CD4-positive, alpha-beta T cell treated with Interleukin-4 for 4 hours (primary cell): ENCODE measurements around the gene CDC34.

ENCODE experiments used
- DNase-seq: peaks from one replicate; pipeline ENCODE4 v3.0.0-alpha.2; 2020

Gene CDC34

DNA sequence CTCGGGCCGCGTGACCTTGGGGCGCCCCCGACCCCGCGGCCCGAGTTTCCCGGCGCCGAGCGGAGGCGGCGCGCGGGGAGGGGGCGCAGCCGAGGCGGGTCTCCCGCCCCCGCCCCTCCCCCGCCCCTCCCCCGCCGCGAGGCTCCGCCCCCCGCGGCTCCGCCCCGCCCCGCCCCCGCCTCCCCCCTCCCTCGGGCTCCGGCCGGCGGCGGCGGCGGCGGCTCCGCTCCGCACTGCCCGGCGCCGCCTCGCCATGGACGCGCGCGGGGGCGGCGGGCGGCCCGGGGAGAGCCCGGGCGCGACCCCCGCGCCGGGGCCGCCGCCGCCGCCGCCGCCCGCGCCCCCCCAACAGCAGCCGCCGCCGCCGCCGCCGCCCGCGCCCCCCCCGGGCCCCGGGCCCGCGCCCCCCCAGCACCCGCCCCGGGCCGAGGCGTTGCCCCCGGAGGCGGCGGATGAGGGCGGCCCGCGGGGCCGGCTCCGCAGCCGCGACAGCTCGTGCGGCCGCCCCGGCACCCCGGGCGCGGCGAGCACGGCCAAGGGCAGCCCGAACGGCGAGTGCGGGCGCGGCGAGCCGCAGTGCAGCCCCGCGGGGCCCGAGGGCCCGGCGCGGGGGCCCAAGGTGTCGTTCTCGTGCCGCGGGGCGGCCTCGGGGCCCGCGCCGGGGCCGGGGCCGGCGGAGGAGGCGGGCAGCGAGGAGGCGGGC, 58.3 kb downstream of the CDC34 start, which contains the start of gene HCN2:
Gene HCN2, plus strand, starts transcription at position 189 of the 703 bp plus-strand sequence. Its CDS starts 65 bp downstream, at position 254.
- DNase-seq: no peak

DNA sequence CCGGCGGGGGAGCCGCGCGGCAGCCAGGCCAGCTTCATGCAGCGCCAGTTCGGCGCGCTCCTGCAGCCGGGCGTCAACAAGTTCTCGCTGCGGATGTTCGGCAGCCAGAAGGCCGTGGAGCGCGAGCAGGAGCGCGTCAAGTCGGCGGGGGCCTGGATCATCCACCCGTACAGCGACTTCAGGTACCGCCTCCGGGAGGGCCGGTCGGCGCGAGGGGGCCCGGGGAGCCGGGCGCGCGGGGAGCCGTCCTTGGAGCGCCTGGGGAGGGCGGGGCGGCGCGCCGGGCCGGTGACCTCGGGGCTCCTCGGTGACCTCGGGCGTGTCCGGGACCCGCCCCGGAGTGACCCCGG, 58.8 kb downstream of the CDC34 start:
- no peak for DNase-seq

DNA sequence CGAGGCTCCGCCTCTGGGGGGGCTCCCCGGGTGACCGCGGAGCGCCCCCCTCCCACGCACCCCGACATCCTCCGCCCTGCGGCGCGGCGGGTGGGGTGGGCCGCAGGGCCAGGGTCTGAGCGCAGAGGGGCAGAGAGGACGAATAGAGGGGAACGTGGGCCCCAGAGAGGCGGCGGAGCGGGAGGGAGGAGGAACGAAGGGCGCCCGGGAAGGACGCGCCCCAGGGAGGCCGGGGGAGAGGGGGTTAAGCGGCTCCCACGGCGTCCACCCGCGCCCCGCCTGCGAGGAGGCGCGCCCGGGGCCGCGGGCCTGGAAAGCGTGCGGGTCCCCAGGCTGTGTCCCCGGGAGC, 59.2 kb downstream of the CDC34 start:
- DNase-seq: no peak

DNA sequence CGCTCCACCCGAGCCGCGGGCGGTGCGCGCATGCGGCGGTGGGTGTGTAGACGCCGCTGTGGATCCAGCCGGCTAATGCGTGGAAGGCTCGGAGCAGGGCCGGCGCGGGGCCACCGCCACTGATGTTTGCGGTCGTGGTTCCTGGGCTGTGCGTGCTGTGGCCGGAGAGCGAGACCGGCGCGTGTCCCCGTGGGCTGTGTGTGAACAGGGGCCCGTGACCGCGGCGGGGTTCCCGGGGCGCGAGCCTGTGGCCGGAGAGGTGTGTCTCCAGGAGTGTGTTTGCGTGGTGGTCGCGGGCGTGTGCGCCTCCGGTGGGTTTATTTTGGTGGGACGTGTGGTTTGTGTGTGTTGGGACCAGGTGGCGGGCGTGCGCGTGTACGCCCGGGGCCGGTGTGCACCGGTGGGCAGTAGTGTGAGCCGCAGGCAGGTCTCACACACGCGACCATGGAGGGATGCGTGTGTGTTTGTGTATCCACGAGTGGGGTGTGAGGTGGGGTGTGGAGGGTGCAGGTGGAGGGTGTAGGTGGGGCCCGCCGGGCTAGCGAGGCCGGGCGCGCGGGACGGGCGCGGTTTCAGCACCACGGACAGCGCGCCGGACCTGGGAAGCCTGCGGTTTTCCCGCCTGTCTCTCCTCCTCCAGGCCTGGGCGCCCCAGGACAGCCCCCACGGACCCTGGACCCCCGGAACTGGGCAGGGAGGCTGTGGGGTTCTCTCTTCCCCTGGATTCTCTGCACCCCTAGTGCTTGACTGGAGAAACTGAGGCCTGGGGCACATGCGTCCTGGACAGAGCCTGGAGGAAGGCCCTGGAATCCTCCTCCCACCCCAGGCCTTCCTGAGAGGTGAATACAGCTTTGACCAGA, 59.8 kb downstream of the CDC34 start:
- no peak for DNase-seq
